ENCODE data around the gene ASIC4. TPM values are rescaled to one million over a fixed set of nuclear protein-coding genes. Genes with fewer than 3 reads are reported as not detected.

The ASIC4 gene
- total RNA-seq, 4 donors from 2014 or later = not detected

- Histone ChIP-seq H3K36me3 (no peaks in the 10 kb centered on the region), H3K4me3 (no peak overlapping the region), H3K9me3 (no peaks in the 10 kb centered on the region), H3K27me3 (peaks cover 0 to 83% (median 2%) of the 10 kb centered on the region in 4 donors), H3K4me1 (peaks cover 0 to 7% (median 0%) of the 10 kb centered on the region in 3 donors), H3K27ac (no peak overlapping the region)
- TF ChIP-seq POLR2A (IDR thresholded peaks at IDR 0.05) = no peak
- TF ChIP-seq, protein P1, sequence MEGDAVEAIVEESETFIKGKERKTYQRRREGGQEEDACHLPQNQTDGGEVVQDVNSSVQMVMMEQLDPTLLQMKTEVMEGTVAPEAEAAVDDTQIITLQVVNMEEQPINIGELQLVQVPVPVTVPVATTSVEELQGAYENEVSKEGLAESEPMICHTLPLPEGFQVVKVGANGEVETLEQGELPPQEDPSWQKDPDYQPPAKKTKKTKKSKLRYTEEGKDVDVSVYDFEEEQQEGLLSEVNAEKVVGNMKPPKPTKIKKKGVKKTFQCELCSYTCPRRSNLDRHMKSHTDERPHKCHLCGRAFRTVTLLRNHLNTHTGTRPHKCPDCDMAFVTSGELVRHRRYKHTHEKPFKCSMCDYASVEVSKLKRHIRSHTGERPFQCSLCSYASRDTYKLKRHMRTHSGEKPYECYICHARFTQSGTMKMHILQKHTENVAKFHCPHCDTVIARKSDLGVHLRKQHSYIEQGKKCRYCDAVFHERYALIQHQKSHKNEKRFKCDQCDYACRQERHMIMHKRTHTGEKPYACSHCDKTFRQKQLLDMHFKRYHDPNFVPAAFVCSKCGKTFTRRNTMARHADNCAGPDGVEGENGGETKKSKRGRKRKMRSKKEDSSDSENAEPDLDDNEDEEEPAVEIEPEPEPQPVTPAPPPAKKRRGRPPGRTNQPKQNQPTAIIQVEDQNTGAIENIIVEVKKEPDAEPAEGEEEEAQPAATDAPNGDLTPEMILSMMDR (IDR thresholded peaks at IDR 0.05) = no peak
- WGBS, 2 donors = 71% methylated on average over 13 of the region's 20 CpGs; no CpG with 5 or more reads in 1 of the 2 donors
- intact Hi-C loops (cut with DNase I) = loop anchor here (5.0 kb wide), 1 partner anchor 130 kb away; no protein-coding TSS in a partner anchor
- no peak for DNase-seq
Measured at GRCh38 chr2:219531639-219532377, 17.5 kb downstream of the ASIC4 start.

GRCh38 chr2:219532378-219532649, 18.0 kb downstream of the ASIC4 start:
- H3K27me3 ChIP-seq = peaks cover 0 to 82% (median 2%) of the 10 kb centered on the region in 4 donors
- DNase-seq = no peak

GRCh38 chr2:219533930-219534661, 19.8 kb downstream of the ASIC4 start:
- WGBS, 2 donors = 71 to 74% methylated on average over 4 to 6 of the region's 6 CpGs
- H3K36me3 ChIP-seq = peaks cover 0 to 7% (median 0%) of the 10 kb centered on the region in 3 donors
- no peak for DNase-seq
- no peak overlapping the region for H3K4me3 ChIP-seq
- H3K27ac ChIP-seq = no peak overlapping the region
- TF ChIP-seq, protein P1 (IDR thresholded peaks at IDR 0.05) = no peak
- TF ChIP-seq POLR2A (IDR thresholded peaks at IDR 0.05) = no peak
- H3K9me3 ChIP-seq = no peaks in the 10 kb centered on the region
- H3K4me1 ChIP-seq = peaks cover 0 to 24% (median 0%) of the 10 kb centered on the region in 3 donors
- intact Hi-C loops (cut with DNase I) = loop anchor here (5.0 kb wide), 1 partner anchor 132 kb away; no protein-coding TSS in a partner anchor
- H3K27me3 ChIP-seq = peaks cover 0 to 82% (median 2%) of the 10 kb centered on the region in 4 donors

More at GRCh38 chr2:219532378-219532649, 18.0 kb downstream of the ASIC4 start:
- TF ChIP-seq, protein P1 (IDR thresholded peaks at IDR 0.05) = no peak
- TF ChIP-seq POLR2A (IDR thresholded peaks at IDR 0.05) = no peak
- Histone ChIP-seq H3K36me3 (no peaks in the 10 kb centered on the region), H3K27ac (no peak overlapping the region), H3K4me3 (no peak overlapping the region), H3K4me1 (peaks cover 0 to 7% (median 0%) of the 10 kb centered on the region in 3 donors), H3K9me3 (no peaks in the 10 kb centered on the region)
- intact Hi-C loops (cut with DNase I) = loop anchor here (5.0 kb wide), 1 partner anchor 130 kb away; no protein-coding TSS in a partner anchor
- WGBS, 2 donors = 45% methylated on average over 2 of the region's 8 CpGs; no CpG with 5 or more reads in 1 of the 2 donors

DNA sequence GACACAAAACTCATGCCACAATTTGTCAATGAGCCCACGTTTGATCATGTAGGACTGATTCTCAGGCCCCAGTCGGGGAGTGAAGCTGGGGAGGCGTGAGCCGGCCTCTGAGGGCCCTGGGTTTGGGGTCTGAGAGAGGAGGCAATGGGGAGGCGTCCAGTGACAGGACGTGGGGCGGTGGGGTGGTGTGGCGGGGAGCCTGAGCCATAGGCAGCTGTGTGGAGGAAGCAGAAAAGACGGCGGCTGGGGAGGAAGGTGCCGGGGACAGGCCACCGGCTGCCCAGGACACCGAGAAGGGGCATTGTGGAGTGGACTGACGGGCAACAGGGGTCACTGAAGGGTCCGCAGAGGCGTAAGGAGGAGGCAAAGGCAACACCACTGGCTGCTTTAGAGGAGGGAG, 22.1 kb downstream of the ASIC4 start:
- no peaks in the 10 kb centered on the region for H3K9me3 ChIP-seq
- H3K4me3 ChIP-seq = no peak overlapping the region
- no peak overlapping the region for H3K27ac ChIP-seq
- H3K4me1 ChIP-seq = peaks cover under 1 to 20% (median 3%) of the 10 kb centered on the region in 3 donors
- intact Hi-C loops (cut with DNase I) = loop anchor here (5.0 kb wide), 1 partner anchor 106 kb away; no protein-coding TSS in a partner anchor
- peaks cover 0 to 70% (median 0%) of the 10 kb centered on the region in 4 donors for H3K27me3 ChIP-seq
- peaks cover 5 to 30% (median 12%) of the 10 kb centered on the region in 3 donors for H3K36me3 ChIP-seq
- no peak for DNase-seq
- 72 to 81% methylated on average over 11 to 12 of the region's 16 CpGs for WGBS, 2 donors
- no peak for TF ChIP-seq POLR2A (IDR thresholded peaks at IDR 0.05)
- TF ChIP-seq, protein P1 (IDR thresholded peaks at IDR 0.05) = no peak
